HuH-7 (cell line): Measurements from ENCODE around the gene ITPKC.
"Not testable (repeated sequence)": the region's sequence is repeated elsewhere in the genome, so short reads cannot be mapped to it uniquely, and the experiment has no call there.

Source experiments
- DNase-seq: peaks from one replicate; pipeline ENCODE4 v3.0.0; 2011; ENCODE audit warnings: low spot score

Gene ITPKC

DNA sequence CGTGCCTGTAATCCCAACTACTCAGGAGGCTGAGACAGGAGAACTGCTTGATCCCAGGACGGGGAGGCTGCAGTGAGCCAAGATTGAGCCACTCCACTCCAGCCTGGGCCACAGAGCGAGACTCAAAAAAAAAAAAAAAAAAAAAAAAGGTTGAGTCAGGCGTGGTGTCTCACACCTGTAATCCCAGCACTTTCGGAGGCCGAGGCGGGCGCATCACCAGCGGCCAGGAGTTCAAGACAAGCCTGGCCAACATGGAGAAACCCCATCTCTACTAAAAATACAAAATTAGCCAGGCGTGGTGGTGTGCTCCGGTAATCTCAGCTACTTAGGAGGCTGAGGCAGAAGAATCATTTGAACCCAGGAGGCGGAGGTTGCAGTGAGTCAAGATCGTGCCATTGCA, 49.5 kb downstream of the ITPKC start:
- DNase-seq = not testable (repeated sequence)

DNA sequence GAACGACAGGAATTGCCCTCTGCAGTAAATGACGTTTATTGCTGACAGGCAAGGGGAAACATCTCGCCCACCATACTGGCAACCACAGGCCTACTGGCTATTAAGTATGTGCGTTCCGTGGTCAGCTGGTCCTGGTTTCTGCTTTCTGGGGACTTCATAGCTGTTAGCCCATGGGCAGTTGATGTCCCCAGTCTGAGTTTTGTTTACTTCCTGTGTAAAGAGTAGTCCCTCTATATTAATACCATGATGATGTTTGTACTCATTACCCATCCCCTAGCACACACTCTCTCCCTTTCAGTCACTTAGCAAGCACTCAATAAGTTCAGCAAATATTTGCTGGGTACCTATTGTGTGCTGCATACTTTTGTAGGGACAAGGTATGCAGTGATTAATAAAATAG, 52.0 kb downstream of the ITPKC start:
- DNase-seq = no peak

DNA sequence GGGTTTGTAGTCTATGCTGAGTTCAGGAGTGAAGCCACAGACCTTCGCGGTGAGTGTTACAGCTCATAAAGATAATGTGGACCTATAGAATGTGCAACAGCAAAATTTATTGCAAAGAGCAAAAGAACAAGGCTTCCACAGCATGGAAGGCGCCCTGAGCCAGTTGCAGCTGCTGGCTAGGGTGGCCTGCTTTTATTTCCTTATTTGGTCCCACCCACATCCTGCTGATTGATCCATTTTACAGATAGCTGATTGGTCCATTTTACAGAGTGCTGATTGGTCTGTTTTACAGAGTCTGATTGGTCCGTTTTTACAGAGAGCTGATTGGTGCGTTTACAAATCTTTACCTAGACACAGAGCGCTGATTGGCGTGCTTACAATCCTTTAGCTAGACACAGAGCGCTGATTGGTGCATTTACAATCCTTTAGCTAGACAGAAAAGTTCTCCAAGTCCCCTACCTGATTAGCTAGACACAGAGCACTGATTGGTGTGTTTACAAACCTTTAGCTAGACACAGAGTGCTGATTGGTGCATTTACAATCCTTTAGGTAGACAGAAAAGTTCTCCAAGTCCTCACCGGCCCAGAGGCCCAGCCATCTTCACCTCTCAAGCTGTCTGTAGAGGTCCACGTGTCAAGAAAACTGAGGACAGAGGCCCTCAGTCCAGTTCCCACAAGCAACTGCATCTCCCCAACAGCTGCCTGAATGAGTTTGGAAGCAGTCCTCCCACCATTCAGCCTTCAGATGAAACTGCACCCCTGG, 54.4 kb downstream of the ITPKC start:
- not testable (repeated sequence) for DNase-seq

DNA sequence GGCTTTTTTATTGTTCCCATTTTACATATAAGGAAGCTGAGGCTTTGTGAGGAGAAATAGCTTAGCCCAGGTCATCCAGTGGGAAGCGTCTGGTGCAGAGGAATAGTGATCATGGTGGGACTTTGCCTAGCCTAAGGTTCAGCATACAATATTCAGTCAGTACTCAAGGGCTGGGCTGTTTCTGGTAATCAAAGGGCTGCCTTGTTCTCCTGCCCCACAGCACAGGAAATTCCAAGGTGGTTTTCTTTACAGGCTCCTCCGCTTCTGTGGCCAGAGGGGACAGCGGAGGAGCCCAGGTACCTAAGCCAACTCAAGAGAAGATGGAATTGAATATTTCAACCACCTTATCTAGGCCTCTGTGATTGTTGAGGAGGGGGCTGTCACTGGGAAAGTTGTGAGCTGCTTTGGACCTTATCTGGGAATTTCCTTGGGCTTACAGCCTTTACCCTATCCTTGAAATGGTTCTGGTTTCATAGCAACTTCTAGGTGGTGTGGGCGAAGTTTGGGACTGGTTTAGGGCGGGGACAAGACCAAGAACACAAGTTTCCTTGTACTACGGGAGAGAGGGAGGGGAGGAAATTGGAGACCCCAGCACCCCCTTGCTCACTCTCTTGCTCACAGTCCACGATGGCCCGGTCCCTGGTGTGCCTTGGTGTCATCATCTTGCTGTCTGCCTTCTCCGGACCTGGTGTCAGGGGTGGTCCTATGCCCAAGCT, 58.2 kb downstream of the ITPKC start, which contains the start of gene MIA:
Gene MIA (plus strand): TSS at position 606 of the 716 bp plus-strand sequence. CDS start 22 bp downstream, at position 628.
- DNase-seq = no peak

DNA sequence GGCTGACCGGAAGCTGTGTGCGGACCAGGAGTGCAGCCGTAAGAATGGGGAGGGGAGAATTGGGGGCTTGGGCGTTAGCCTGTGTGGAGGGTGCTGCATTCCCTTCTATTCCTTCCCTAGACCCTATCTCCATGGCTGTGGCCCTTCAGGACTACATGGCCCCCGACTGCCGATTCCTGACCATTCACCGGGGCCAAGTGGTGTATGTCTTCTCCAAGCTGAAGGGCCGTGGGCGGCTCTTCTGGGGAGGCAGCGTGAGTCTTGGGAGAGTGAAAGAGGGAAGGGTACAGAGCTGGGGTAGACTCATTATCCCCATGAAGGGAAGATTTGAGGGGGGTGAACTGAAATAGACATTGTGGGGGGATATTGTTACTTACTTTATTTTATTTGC, 58.7 kb downstream of the ITPKC start:
- DNase-seq = no peak

DNA sequence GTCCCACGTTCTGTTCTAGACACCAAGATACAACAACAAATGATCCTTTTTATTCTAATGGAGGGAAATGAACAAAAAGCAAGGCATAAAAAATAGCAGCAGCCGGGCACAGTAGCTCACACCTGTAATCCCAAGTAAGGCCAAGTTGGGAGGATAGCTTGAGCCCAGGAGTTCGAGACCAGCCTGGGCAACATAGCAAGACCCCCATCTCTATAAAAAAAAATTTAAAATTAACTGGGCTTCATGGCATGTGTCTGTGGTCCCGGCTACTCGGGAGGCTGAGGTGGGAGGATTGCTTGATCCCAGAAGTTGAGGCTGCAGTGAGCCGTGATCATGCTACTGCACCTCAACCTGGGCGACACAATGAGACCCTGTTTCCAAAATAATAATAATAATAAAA, 59.5 kb downstream of the ITPKC start:
- DNase-seq = no peak

DNA sequence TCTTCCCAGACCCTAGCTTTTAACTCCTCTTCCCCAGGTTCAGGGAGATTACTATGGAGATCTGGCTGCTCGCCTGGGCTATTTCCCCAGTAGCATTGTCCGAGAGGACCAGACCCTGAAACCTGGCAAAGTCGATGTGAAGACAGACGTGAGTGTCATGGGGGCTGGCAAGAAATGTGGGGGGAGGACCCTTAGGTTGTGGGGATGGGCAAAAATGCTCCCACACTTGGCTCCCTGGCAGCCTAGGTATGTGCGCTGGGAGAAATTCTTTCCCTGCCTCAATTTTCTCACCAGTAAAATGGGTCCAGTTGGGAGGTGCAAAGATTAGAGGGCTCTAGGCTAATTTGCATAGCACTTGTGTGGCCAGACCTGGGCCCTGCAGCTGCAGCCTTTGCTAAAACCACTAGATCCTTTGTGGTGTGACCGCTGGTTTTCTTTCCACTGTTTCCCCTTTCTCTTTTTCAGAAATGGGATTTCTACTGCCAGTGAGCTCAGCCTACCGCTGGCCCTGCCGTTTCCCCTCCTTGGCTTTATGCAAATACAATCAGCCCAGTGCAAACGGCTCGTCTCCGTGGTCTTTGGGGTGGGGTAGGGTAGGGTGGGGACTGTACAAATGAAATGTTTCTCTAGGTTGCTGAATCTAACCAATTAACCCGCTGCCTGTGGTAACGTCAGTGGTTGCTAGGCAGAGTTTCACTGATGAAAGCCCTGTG, 60.2 kb downstream of the ITPKC start:
- peak; percentile 91 for DNase-seq

DNA sequence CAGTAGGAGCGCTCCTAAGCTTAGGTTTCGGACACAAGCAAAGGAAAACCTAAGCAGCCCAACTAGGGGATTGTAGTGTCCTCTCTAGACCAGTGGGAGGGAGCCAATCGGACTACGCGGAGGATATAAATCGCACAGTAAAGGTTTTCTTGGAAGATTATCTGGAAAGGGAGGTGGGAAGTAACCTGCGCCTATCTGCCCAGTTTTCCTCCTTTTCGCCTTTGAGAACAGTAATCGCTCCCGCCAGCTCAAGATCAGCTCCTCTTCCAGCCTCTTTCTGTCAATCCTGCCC, 60.7 kb downstream of the ITPKC start:
- no peak for DNase-seq

DNA sequence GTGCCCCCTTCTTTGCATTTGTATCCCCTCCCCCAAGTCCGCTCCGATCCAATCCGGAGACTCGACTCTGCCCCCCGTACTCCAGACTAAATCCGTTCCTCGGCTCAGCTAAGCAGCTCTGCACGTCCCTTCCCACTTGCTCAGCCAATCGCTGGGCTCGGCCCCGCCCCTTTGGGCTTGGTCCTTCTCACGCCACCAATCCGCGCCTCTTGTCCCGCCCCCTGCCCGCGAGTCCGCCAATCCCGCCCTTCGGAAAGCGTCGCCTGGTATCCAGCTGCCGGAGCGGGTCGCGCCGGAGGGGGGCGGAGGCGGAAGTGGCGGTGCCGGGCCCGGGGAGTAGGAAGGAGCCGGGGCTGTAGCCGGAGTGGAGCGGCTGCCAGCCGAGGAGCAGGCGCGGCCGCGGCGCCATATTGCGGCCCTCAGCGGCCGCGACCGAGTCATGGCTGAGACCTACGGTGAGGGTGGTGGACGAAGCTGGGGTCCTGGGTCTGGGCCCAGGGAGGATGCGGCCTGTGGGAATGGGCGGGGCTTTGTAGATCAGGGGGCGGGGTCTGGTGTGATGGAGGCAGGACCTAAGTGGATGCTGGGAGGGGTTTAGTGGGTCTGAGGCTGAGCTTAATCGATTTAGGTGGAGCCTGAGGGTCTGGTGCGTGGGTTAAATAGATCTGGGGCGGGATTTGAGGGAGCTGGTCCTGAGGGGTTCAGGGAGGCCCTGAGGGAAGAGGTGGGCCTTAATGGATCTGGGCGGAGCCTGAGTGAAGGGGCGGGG, 61.2 kb downstream of the ITPKC start, which contains the start of gene RAB4B:
Gene RAB4B (plus strand): TSS at position 311 of the 769 bp plus-strand sequence. CDS start 129 bp downstream, at position 440.
- DNase-seq = peak; percentile 97

DNA sequence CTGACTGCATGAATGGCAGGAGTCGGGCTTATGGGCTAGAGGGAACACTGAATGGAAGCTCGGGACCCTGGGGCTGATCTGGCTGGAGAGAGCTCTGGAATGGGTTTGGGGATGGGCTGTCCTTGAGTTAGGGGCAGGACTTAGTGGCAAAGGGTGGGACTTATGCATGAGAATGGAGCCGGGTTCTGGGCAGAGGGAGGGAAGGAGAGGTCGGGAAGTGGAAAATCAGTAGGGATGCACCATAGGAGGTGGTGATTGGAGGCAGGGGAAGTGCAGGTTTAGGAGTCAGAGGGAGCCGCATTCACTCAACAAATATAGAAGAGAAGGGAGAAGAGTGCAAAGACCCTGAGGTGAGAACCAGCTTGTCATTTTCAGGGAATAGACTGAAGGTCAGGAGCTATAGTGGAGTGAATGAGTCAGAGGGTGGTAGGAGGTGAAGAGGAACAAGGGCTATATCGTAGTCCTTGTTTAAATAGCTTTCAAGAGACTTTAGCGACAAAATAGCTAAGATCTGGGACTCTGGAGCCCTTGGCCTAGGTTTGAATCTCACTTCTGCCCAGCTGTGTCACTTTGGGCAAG, 61.9 kb downstream of the ITPKC start:
- DNase-seq = no peak

DNA sequence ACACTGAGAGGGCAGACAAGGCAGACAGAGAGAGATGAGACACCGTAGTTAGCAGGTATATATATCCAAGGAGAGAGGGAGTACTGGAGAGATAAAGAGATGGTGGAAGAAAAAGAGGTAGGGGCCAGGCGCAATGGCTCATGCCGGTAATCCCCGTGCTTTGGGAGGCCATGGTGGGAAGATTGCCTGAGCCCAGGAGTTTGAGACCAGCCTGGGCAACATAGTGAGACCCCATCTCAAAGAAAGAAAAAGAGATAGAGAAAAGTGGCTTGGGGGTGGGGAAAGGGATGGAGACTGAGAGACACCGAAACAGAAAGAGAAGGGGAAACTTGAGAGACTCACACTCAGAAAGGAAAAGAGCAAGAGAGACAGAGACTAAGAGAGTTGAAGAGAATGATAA, 63.7 kb downstream of the ITPKC start:
- no peak for DNase-seq

DNA sequence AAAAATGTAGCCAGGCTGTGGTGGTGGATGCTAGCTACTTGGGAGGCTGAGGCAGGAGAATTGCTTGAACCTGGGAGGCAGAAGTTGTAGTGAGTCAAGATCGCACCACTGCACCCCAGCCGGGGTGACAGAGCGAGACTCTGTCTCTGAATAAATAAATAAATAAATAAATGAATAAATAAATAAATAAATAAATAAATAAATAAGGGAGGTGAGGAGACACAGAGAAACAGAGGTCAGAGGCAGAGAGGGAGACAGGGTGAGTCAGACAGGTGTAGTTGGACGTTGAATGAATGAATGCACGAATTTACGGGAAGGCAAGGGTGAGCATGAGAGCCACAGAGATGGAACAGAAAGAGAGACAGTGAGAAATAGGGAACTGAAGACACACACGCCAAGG, 64.2 kb downstream of the ITPKC start:
- DNase-seq = no peak

DNA sequence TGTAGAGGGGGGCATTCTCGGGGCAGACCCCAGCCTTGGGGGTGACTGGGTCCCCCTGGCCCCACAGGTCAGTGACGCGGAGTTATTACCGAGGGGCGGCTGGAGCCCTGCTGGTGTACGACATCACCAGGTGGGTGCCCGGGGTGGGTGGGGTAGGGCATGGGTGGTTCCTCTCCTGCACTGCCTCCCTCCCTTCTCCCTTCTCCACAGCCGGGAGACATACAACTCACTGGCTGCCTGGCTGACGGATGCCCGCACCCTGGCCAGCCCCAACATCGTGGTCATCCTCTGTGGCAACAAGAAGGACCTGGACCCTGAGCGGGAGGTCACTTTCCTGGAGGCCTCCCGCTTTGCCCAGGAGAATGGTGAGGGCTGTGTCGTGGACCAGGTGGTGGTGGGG, 66.8 kb downstream of the ITPKC start:
- DNase-seq = no peak

DNA sequence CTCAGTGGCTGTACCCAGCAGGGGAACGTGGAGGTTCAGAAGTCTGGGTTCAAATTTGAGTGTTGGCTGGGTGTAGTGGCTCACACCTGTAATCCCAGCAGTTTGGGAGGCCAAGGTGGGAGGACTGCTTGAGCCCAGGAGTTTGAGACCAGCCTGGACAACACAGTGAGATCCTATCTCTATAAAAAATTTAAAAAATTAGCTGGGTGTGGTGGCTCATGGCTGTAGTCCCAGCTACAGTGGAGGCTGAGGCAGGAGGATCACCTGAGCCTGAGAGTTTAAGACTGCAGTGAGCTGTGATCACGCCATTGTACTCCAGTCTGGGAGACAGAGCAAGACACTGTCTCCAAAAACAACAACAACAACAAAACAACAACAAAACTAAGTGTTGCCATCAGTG, 67.2 kb downstream of the ITPKC start:
- not testable (repeated sequence) for DNase-seq

DNA sequence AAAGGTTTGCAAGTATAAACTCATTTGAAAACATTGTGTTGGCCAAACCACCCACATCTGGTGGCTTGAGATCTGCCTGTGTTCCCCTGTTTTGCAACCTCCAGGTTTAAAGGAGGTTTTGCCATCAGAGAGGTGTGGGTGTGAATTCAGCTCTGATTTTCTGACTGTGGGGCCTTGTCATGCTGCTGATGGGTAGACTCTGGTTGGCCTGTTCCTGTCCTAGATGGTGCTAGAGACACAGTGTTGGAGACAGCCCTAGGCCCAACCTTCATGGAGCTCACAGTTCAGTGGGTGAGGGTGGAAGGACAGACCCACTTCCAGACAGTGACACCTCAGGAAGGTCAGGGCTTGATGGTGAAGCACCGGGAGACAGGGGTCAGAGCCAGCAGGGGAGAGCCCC, 68.6 kb downstream of the ITPKC start:
- no peak for DNase-seq

DNA sequence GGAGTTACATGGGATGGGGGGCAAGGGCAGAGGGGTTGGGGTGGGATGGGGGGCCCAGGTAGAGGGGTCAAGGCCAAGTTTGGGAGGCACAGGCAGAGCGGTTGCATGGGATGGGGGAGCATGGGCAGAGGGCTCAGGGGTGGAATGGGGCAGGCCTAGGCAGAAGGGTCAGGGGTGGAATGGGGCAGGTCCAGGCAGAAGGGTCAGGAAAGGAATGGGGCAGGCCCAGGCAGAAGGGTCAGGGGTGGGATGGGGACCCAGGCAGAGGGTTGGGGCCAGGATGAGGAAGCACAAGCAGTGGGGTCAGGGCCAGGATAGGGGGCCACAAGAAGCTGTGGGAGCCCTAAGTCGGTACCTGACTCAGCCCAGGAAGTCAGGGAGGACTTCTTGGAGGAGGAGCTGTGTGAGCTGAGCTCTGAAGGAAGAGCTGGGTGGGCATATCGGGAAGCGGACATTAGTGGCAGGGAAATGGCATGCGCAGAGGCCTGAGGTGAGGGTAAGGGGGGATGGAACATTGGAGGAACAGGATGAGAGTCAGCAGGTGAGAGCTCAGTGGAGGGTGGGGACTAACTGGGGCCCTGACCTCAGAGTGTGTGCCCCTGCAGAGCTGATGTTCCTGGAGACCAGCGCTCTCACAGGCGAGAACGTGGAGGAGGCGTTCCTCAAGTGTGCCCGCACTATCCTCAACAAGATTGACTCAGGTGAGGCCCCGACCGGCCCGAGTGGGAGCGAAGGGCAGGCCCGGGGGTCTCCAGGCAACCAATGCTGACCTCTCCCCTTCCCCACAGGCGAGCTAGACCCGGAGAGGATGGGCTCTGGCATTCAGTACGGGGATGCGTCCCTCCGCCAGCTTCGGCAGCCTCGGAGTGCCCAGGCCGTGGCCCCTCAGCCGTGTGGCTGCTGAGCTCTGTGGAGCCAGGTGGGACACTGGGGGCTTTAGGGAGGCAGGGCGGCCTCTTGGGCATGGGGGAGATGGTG, 69.4 kb downstream of the ITPKC start:
- no peak for DNase-seq
